Activated CD4-positive, alpha-beta T cell treated with anti-CD3 and anti-CD28 coated beads, Interleukin-2, amount 10 ng/mL, durations not matched to agents 7 days and 5 days (primary cell): ENCODE data around the gene SLC1A3. TPM values are rescaled to one million over a fixed set of nuclear protein-coding genes. Genes with fewer than 3 reads are reported as not detected.
A peak's percentile ranks its signal among the peaks of the same experiment; 100 is the strongest.

Experiments
- CTCF ChIA-PET: fragments of 350-600 bp; sonication (Branson Sonifier 250); formaldehyde crosslinking; loops from one replicate; lab custom pipeline; 2021; ENCODE audit warnings: antibody characterized with exemption; lab: Charles Lee
- POLR2A ChIA-PET: fragments of 350-600 bp; sonication (Branson Sonifier 250); formaldehyde crosslinking; loops from one replicate; lab custom pipeline; 2021; ENCODE audit warnings: antibody characterized with exemption; lab: Charles Lee
- DNase-seq: peaks from one replicate; pipeline ENCODE4 v3.0.0-alpha.2; 2020
- H3K27ac Mint-ChIP-seq: one replicate; pipeline ENCODE4 v1.8.0; 2021; ENCODE audit warnings: mild to moderate bottlenecking, moderate library complexity, mixed read lengths
- H3K27me3 Mint-ChIP-seq: one replicate; pipeline ENCODE4 v1.8.0; 2021; ENCODE audit warnings: mixed read lengths
- H3K36me3 Mint-ChIP-seq: one replicate; pipeline ENCODE4 v1.8.0; 2021; ENCODE audit warnings: low read depth, mixed read lengths
- H3K4me1 Mint-ChIP-seq: one replicate; pipeline ENCODE4 v1.8.0; 2021; ENCODE audit warnings: mixed read lengths
- H3K4me3 Mint-ChIP-seq: one replicate; pipeline ENCODE4 v1.8.0; 2021; ENCODE audit warnings: mild to moderate bottlenecking, moderate library complexity, mixed read lengths
- H3K9me3 Mint-ChIP-seq: one replicate; pipeline ENCODE4 v1.8.0; 2021; ENCODE audit warnings: mixed read lengths
- total RNA-seq, 2 experiments: library from RNA; stranded (reverse); gene quantifications; one replicate each; pipeline ENCODE4 v1.2.3, GENCODE V29; 2021

Gene SLC1A3
- total RNA-seq, 2 experiments from 2014 or later: not detected

- Mint-ChIP-seq H3K4me3 (peak overlapping the region; percentile 64), H3K27ac (no peak overlapping the region), H3K9me3 (no peaks in the 10 kb centered on the region), H3K4me1 (peaks cover 19% of the 10 kb centered on the region), H3K36me3 (no peaks in the 10 kb centered on the region), H3K27me3 (peaks cover 64% of the 10 kb centered on the region)
- ChIA-PET POLR2A (no interaction called here), CTCF (no interaction called here)
- DNase-seq: no peak
These were observed 737 bp downstream of the SLC1A3 start for GRCh38 chr5:36607114-36607571.

GRCh38 chr5:36607838-36608783, 1.7 kb downstream of the SLC1A3 start:
- POLR2A ChIA-PET: interaction anchor here (0.6 kb wide), 1 partner anchor 518 kb away, joined by 3 read pairs; no protein-coding TSS in a partner anchor
- Mint-ChIP-seq H3K9me3 (no peaks in the 10 kb centered on the region), H3K4me1 (peaks cover 19% of the 10 kb centered on the region), H3K27ac (no peak overlapping the region), H3K36me3 (no peaks in the 10 kb centered on the region), H3K4me3 (no peak overlapping the region), H3K27me3 (peaks cover 60% of the 10 kb centered on the region)
- DNase-seq: no peak
- CTCF ChIA-PET: no interaction called here

- H3K27ac Mint-ChIP-seq: no peak overlapping the region
- no peak overlapping the region for H3K4me3 Mint-ChIP-seq
- peaks cover 18% of the 10 kb centered on the region for H3K4me1 Mint-ChIP-seq
- CTCF ChIA-PET: no interaction called here
- no peak for DNase-seq
- H3K36me3 Mint-ChIP-seq: no peaks in the 10 kb centered on the region
- peaks cover 45% of the 10 kb centered on the region for H3K27me3 Mint-ChIP-seq
- POLR2A ChIA-PET: no interaction called here
- no peaks in the 10 kb centered on the region for H3K9me3 Mint-ChIP-seq
These were observed 4.2 kb downstream of the SLC1A3 start for GRCh38 chr5:36610621-36611020.

- DNase-seq: no peak
- no peaks in the 10 kb centered on the region for H3K9me3 Mint-ChIP-seq
- peaks cover 34% of the 10 kb centered on the region for H3K27me3 Mint-ChIP-seq
- no peak overlapping the region for H3K27ac Mint-ChIP-seq
- H3K4me3 Mint-ChIP-seq: no peak overlapping the region
- peaks cover 7% of the 10 kb centered on the region for H3K4me1 Mint-ChIP-seq
- ChIA-PET POLR2A (no interaction called here), CTCF (no interaction called here)
- H3K36me3 Mint-ChIP-seq: no peaks in the 10 kb centered on the region
These were observed 5.3 kb downstream of the SLC1A3 start for GRCh38 chr5:36611520-36612274.

- no peaks in the 10 kb centered on the region for H3K36me3 Mint-ChIP-seq
- no peaks in the 10 kb centered on the region for H3K4me1 Mint-ChIP-seq
- POLR2A ChIA-PET: no interaction called here
- H3K27me3 Mint-ChIP-seq: peaks cover 21% of the 10 kb centered on the region
- DNase-seq: no peak
- H3K9me3 Mint-ChIP-seq: no peaks in the 10 kb centered on the region
- no peak overlapping the region for H3K27ac Mint-ChIP-seq
- H3K4me3 Mint-ChIP-seq: no peak overlapping the region
- CTCF ChIA-PET: no interaction called here
These were observed 6.8 kb downstream of the SLC1A3 start for GRCh38 chr5:36613241-36613640.

- H3K27me3 Mint-ChIP-seq: peaks cover 17% of the 10 kb centered on the region
- no peak for DNase-seq
- CTCF ChIA-PET: no interaction called here
- H3K4me1 Mint-ChIP-seq: no peaks in the 10 kb centered on the region
- no peak overlapping the region for H3K4me3 Mint-ChIP-seq
- no peaks in the 10 kb centered on the region for H3K36me3 Mint-ChIP-seq
- H3K9me3 Mint-ChIP-seq: no peaks in the 10 kb centered on the region
- no peak overlapping the region for H3K27ac Mint-ChIP-seq
- POLR2A ChIA-PET: no interaction called here
These were observed 7.6 kb downstream of the SLC1A3 start for GRCh38 chr5:36613771-36614656.

- Mint-ChIP-seq H3K27ac (no peak overlapping the region), H3K27me3 (peaks cover 14% of the 10 kb centered on the region), H3K9me3 (no peaks in the 10 kb centered on the region), H3K4me3 (no peak overlapping the region), H3K4me1 (no peaks in the 10 kb centered on the region), H3K36me3 (no peaks in the 10 kb centered on the region)
- no peak for DNase-seq
- CTCF ChIA-PET: no interaction called here
- POLR2A ChIA-PET: no interaction called here
These were observed 8.4 kb downstream of the SLC1A3 start for GRCh38 chr5:36614657-36615308.

- H3K27me3 Mint-ChIP-seq: peaks cover 13% of the 10 kb centered on the region
- peaks cover 2% of the 10 kb centered on the region for H3K4me1 Mint-ChIP-seq
- ChIA-PET CTCF (no interaction called here), POLR2A (no interaction called here)
- no peak overlapping the region for H3K4me3 Mint-ChIP-seq
- H3K36me3 Mint-ChIP-seq: no peaks in the 10 kb centered on the region
- no peaks in the 10 kb centered on the region for H3K9me3 Mint-ChIP-seq
- DNase-seq: no peak
- no peak overlapping the region for H3K27ac Mint-ChIP-seq
These were observed 12.7 kb downstream of the SLC1A3 start for GRCh38 chr5:36619012-36619635.

GRCh38 chr5:36621985-36622384, 15.6 kb downstream of the SLC1A3 start:
- POLR2A ChIA-PET: no interaction called here
- Mint-ChIP-seq H3K4me1 (peaks cover 2% of the 10 kb centered on the region), H3K27ac (no peak overlapping the region), H3K36me3 (no peaks in the 10 kb centered on the region), H3K9me3 (no peaks in the 10 kb centered on the region), H3K27me3 (peaks cover 15% of the 10 kb centered on the region), H3K4me3 (no peak overlapping the region)
- DNase-seq: no peak
- CTCF ChIA-PET: no interaction called here

GRCh38 chr5:36623832-36624231, 17.4 kb downstream of the SLC1A3 start:
- POLR2A ChIA-PET: no interaction called here
- H3K27ac Mint-ChIP-seq: no peak overlapping the region
- no peaks in the 10 kb centered on the region for H3K36me3 Mint-ChIP-seq
- no peak for DNase-seq
- peaks cover 20% of the 10 kb centered on the region for H3K27me3 Mint-ChIP-seq
- H3K9me3 Mint-ChIP-seq: no peaks in the 10 kb centered on the region
- peaks cover 2% of the 10 kb centered on the region for H3K4me1 Mint-ChIP-seq
- no peak overlapping the region for H3K4me3 Mint-ChIP-seq
- CTCF ChIA-PET: no interaction called here

GRCh38 chr5:36624277-36624676, 17.9 kb downstream of the SLC1A3 start:
- DNase-seq: no peak
- no peak overlapping the region for H3K27ac Mint-ChIP-seq
- no peaks in the 10 kb centered on the region for H3K9me3 Mint-ChIP-seq
- POLR2A ChIA-PET: no interaction called here
- H3K36me3 Mint-ChIP-seq: no peaks in the 10 kb centered on the region
- CTCF ChIA-PET: interaction anchor here (1.5 kb wide), 1 partner anchor 42 kb away, joined by 3 read pairs; no protein-coding TSS in a partner anchor
- no peak overlapping the region for H3K4me3 Mint-ChIP-seq
- peaks cover 22% of the 10 kb centered on the region for H3K27me3 Mint-ChIP-seq
- H3K4me1 Mint-ChIP-seq: peaks cover 2% of the 10 kb centered on the region

- CTCF ChIA-PET: no interaction called here
- POLR2A ChIA-PET: no interaction called here
- peaks cover 33% of the 10 kb centered on the region for H3K27me3 Mint-ChIP-seq
- no peak overlapping the region for H3K4me3 Mint-ChIP-seq
- H3K36me3 Mint-ChIP-seq: no peaks in the 10 kb centered on the region
- H3K27ac Mint-ChIP-seq: no peak overlapping the region
- H3K4me1 Mint-ChIP-seq: peaks cover 2% of the 10 kb centered on the region
- H3K9me3 Mint-ChIP-seq: no peaks in the 10 kb centered on the region
- no peak for DNase-seq
These were observed 22.3 kb downstream of the SLC1A3 start for GRCh38 chr5:36628695-36629094.
